Measurements from ENCODE around the gene GLE1.

DNA sequence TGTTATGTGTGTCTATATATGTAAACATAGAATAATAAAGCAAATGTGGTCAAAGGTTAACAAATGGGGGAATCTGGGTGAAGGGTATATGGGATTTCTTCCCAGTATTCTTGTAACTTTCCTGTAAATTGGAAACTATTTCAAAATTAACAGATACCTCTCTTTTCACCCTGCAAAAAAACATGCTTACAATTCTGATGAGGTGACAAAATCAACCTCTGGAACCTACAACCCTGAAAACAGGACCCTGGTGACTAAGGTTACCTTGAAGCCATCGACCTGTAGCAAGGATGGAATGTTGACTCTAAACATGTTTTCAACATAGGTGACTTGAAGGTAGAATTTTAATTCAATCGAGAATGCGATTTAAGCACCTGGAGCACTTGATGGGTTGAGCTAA, 42.0 kb downstream of the GLE1 start:
- TF ChIP-seq, protein P1, sequence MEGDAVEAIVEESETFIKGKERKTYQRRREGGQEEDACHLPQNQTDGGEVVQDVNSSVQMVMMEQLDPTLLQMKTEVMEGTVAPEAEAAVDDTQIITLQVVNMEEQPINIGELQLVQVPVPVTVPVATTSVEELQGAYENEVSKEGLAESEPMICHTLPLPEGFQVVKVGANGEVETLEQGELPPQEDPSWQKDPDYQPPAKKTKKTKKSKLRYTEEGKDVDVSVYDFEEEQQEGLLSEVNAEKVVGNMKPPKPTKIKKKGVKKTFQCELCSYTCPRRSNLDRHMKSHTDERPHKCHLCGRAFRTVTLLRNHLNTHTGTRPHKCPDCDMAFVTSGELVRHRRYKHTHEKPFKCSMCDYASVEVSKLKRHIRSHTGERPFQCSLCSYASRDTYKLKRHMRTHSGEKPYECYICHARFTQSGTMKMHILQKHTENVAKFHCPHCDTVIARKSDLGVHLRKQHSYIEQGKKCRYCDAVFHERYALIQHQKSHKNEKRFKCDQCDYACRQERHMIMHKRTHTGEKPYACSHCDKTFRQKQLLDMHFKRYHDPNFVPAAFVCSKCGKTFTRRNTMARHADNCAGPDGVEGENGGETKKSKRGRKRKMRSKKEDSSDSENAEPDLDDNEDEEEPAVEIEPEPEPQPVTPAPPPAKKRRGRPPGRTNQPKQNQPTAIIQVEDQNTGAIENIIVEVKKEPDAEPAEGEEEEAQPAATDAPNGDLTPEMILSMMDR (conservative IDR thresholded peaks at IDR 0.05 in 1 of 2, IDR thresholded peaks at IDR 0.05 in 1 of 2; ENCODE audit: low read depth in 1 of 2, low read length in 2 of 2): no peak
- no peak for TF ChIP-seq EZH2 (IDR thresholded peaks at IDR 0.05; ENCODE audit: low read length, missing control alignments)
